NCI-H446 treated with DMSO at 0.1 percent for 48 hours (cell line): ENCODE results near the gene PEX11B.

Experiments
- DNase-seq: peaks from one replicate; lab custom pipeline; 2025; lab: John Stamatoyannopoulos, UW

PEX11B gene

DNA sequence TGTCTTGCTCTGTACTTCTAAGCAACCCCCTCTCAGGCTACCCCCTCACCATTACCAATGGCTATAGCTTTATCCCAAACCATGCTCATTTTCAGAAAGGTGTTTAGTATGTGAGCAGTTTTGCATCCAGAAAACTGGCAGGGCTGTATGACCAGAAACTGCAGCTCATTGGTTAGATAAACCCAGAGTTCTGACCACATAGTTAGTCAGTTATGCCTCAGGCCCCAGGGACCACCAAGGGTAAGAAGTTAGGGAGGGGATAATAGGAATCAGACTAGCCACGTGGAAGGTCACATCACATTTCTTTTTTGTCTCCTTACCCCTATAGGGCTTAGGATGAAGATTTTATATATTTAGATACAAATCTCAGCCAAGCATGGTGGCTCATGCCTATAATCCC is 9.9 kb downstream of the PEX11B start:
- no peak for DNase-seq

- no peak for DNase-seq
These were observed 11.4 kb downstream of the PEX11B start for GRCh38 chr1:145906954-145907753.

DNA sequence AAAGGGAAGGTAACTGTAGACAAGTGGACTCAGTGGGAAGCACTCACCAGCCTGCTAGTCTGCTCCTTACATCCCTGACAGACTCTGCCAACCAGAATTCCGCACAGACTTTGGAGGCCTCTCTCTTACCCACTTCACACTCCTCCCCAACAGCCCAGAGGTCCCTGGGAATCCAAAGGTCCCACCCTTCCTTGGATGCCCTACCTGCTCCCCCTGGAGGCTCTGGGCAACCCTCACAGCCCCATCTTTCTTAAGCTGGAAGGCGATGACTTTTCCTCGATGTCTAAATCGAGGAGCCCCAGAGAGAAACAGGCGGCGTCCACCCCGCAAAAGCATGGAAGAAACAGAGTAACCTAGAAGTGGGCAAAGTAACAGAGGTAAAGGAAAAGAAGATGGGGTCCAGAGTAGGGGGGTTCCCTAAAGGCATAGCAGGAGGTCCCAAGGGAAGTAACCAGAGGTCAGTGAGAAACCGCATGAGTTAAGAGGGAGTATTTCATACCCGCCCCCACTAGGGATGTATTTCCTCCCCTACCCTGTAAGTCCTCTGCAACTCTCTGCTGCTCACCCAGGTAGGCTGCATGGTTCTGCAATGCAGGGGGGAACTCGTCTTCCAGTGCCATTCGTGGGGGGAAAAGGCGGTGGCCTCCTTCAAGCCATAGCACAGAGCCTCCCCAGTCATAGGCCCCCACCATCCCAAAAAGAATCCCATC is 17.1 kb downstream of the PEX11B start:
- no peak for DNase-seq

- DNase-seq = no peak
These were observed 19.8 kb downstream of the PEX11B start for GRCh38 chr1:145898756-145899155.

DNA sequence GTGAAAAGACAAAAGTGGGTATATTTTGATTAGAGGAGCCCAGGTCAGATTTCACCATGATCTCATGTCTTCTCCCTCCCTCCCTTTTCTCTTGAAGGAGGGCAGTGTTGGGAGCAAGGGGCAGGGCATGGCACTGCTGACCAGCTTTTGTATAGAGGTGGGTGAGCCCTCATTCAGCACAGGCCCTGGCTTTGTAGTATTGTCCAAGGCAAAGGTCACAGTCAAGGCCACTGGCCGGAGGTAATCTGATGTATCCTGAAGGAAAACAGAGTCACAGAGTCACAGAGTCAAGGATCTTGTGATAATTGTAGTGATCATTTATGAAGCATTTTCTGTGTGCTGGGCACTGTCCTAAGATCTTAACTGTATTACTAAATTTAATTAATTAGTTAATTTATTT is 20.5 kb downstream of the PEX11B start:
- DNase-seq = no peak

DNA sequence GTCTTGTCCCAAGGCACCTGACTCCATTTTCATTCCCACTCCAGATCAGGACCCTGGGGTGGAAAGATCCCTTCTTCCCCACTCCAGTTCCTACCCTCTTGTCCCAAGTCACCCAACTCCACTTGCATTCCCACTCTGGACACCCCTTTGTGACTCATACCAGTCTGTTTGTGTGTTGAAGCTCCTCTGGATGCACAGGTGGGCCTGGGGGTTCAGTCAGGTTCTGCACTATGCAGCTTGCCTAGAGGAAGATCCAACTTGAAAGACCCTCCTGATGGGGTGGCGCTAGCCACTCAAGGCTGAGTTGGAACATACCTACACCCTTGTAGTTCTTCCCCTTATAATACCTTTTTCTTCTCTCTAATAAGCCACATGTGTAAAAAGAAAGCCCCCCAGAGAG is 23.0 kb downstream of the PEX11B start:
- no peak for DNase-seq

- DNase-seq = no peak
These were observed 25.0 kb downstream of the PEX11B start for GRCh38 chr1:145893306-145894055.

- peak; percentile 68 for DNase-seq
These were observed 25.9 kb downstream of the PEX11B start for GRCh38 chr1:145892486-145893087.

GRCh38 chr1:145891587-145892485 is 26.7 kb downstream of the PEX11B start:
- DNase-seq = peak; percentile 94

DNA sequence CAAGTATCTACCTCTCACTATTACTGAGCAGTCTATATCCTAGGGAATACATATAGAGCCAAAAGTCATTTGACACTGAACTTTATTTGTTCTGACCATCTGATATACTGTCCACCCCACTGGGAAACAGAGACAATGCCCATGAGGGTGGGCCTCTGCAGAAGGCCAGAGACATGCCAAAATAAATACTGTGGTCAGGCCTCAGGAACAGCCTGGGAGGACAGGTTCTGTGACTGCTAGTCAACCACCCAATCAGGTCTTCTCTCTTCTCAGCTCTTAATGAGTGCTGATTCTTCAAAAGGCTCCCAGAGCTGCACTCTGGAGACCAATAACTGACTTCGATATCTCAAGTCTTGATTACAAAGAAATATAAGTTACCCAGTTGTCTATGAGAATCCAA is 27.4 kb downstream of the PEX11B start:
- no peak for DNase-seq

DNA sequence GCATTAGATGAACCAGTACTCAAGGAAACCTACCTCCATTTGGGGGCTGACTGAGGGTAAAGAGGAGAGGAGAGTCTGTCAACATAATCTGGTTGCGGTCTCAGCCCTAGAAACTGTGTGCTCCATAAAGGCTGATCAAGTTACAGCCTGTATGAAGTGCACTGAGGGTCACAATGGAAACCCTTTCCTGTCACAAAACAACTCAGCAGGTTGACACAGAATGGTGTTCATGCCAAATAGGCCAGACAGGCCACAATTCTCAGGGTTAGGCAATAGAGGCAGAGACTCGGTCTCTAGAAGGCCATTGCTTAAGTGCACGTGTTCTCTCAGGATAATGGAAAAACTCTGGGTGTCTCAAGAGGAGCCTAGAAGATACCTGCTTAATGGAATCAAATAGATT is 28.8 kb downstream of the PEX11B start:
- no peak for DNase-seq

- DNase-seq = no peak
These were observed 30.9 kb downstream of the PEX11B start for GRCh38 chr1:145887631-145888030.

- DNase-seq = no peak
These were observed 31.7 kb downstream of the PEX11B start for GRCh38 chr1:145886816-145887215.

GRCh38 chr1:145886390-145886789 is 32.1 kb downstream of the PEX11B start:
- DNase-seq = no peak

GRCh38 chr1:145885738-145886287 is 32.7 kb downstream of the PEX11B start, which contains the start of gene ANKRD35:
Gene ANKRD35, minus strand, starts transcription at chr1:145885866. Its CDS starts 108 bp downstream, at chr1:145885758.
- DNase-seq = peak; percentile 26

GRCh38 chr1:145884675-145885074 is 33.8 kb downstream of the PEX11B start:
- DNase-seq = no peak

DNA sequence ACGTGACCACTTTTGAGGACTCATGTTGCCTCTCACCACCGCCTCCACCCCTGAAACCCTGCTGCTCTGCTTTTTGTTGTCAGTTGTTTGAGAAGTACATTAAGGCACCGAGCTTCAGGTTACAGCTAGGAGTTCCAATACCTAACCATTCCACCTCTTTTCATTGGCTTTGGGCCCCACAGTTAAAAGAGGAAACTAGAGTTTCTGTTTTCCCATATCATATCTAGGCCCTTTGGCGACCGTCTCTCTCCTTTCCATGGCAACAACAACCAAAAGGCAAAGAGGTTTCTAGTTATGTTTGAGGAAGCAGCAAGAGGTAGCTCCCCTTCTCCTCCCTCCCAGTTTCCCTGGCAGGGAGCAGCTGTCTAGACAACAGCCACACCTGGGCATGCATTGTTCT is 38.7 kb downstream of the PEX11B start:
- DNase-seq = no peak

- no peak for DNase-seq
These were observed 39.8 kb downstream of the PEX11B start for GRCh38 chr1:145878724-145879123.

- no peak for DNase-seq
These were observed 40.5 kb downstream of the PEX11B start for GRCh38 chr1:145877923-145878486.

DNA sequence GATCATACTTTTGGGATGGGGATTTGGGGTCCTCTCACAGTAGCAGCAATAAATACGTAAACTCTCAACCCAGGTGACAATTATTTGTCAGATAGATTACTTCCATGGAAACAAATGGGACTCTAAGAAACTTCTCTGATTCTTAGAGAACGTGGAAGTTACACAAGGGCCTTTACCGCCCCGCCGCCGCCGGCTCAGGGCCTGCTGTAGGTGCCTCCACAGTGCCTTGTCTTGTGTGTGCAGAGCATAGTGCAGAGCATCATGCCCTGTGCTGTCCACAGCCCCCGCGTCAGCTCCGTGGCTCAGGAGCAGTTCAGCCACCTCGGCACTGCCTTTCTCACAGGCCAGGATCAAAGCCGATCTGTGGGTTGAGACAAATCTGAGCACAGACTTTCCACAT is 43.9 kb downstream of the PEX11B start:
- DNase-seq = no peak
